ENCODE results near the gene SEC63.
"Not testable (repeated sequence)": the region's sequence is repeated elsewhere in the genome, so short reads cannot be mapped to it uniquely, and the experiment has no call there.

The SEC63 gene

GRCh38 chr6:107926697-107927544 lies 31.1 kb downstream of the SEC63 start:
- not testable (repeated sequence) for H3K27me3 ChIP-seq (ENCODE audit: insufficient read depth, low read length); H3K9ac ChIP-seq (ENCODE audit: low read depth, low read length); H3K4me1 ChIP-seq (ENCODE audit: insufficient read depth, low read length); H3K4me3 ChIP-seq (ENCODE audit: low read length); H3K27ac ChIP-seq (ENCODE audit: low read depth, low read length)
- WGBS: 92% methylated on average over 10 of the region's 10 CpGs
- peaks cover 67% of the 10 kb centered on the region for H3K36me3 ChIP-seq (ENCODE audit: insufficient read depth, low read length)
- peaks cover 47% of the 10 kb centered on the region for H3K9me3 ChIP-seq (ENCODE audit: insufficient read depth, low read depth, low read length)

GRCh38 chr6:107917451-107918375 lies 40.3 kb downstream of the SEC63 start:
- H3K4me1 ChIP-seq (ENCODE audit: insufficient read depth, low read length): no peaks in the 10 kb centered on the region
- H3K27ac ChIP-seq (ENCODE audit: low read depth, low read length): no peak overlapping the region
- H3K4me3 ChIP-seq (ENCODE audit: low read length): no peak overlapping the region
- H3K9me3 ChIP-seq (ENCODE audit: insufficient read depth, low read depth, low read length): peaks cover 93% of the 10 kb centered on the region
- H3K36me3 ChIP-seq (ENCODE audit: insufficient read depth, low read length): peaks cover 100% of the 10 kb centered on the region
- H3K9ac ChIP-seq (ENCODE audit: low read depth, low read length): no peak overlapping the region
- H3K27me3 ChIP-seq (ENCODE audit: insufficient read depth, low read length): no peaks in the 10 kb centered on the region
- WGBS: 96% methylated on average over 9 of the region's 9 CpGs

GRCh38 chr6:107916961-107917360 lies 41.0 kb downstream of the SEC63 start:
- not testable (repeated sequence) for H3K27ac ChIP-seq (ENCODE audit: low read depth, low read length); H3K4me1 ChIP-seq (ENCODE audit: insufficient read depth, low read length); H3K27me3 ChIP-seq (ENCODE audit: insufficient read depth, low read length); H3K9ac ChIP-seq (ENCODE audit: low read depth, low read length)
- Histone ChIP-seq H3K36me3 (ENCODE audit: insufficient read depth, low read length) (peaks cover 100% of the 10 kb centered on the region), H3K9me3 (ENCODE audit: insufficient read depth, low read depth, low read length) (peaks cover 90% of the 10 kb centered on the region), H3K4me3 (ENCODE audit: low read length) (peak overlapping the region; percentile 26; the same call in 1 of the 2 replicates)
- 92% methylated on average over 5 of the region's 6 CpGs for WGBS

GRCh38 chr6:107911692-107912091 lies 46.3 kb downstream of the SEC63 start:
- H3K9ac ChIP-seq (ENCODE audit: low read depth, low read length): no peak overlapping the region
- no peaks in the 10 kb centered on the region for H3K27me3 ChIP-seq (ENCODE audit: insufficient read depth, low read length)
- no peaks in the 10 kb centered on the region for H3K4me1 ChIP-seq (ENCODE audit: insufficient read depth, low read length)
- H3K9me3 ChIP-seq (ENCODE audit: insufficient read depth, low read depth, low read length): peaks cover 40% of the 10 kb centered on the region
- no peak overlapping the region for H3K4me3 ChIP-seq (ENCODE audit: low read length)
- peaks cover 100% of the 10 kb centered on the region for H3K36me3 ChIP-seq (ENCODE audit: insufficient read depth, low read length)
- no peak overlapping the region for H3K27ac ChIP-seq (ENCODE audit: low read depth, low read length)
- WGBS: 93% methylated on average over 1 of the region's 1 CpG

GRCh38 chr6:107894809-107895396 lies 63.1 kb downstream of the SEC63 start:
- Histone ChIP-seq H3K4me1 (ENCODE audit: insufficient read depth, low read length) (no peaks in the 10 kb centered on the region), H3K36me3 (ENCODE audit: insufficient read depth, low read length) (peaks cover 84% of the 10 kb centered on the region), H3K9me3 (ENCODE audit: insufficient read depth, low read depth, low read length) (peaks cover 6% of the 10 kb centered on the region; the same call in 1 of the 2 replicates), H3K27ac (ENCODE audit: low read depth, low read length) (no peak overlapping the region), H3K27me3 (ENCODE audit: insufficient read depth, low read length) (no peaks in the 10 kb centered on the region), H3K4me3 (ENCODE audit: low read length) (no peak overlapping the region), H3K9ac (ENCODE audit: low read depth, low read length) (no peak overlapping the region)

- H3K27ac ChIP-seq (ENCODE audit: low read depth, low read length); H3K4me3 ChIP-seq (ENCODE audit: low read length); H3K9ac ChIP-seq (ENCODE audit: low read depth, low read length); H3K4me1 ChIP-seq (ENCODE audit: insufficient read depth, low read length); H3K9me3 ChIP-seq (ENCODE audit: insufficient read depth, low read depth, low read length); H3K27me3 ChIP-seq (ENCODE audit: insufficient read depth, low read length): not testable (repeated sequence)
- H3K36me3 ChIP-seq (ENCODE audit: insufficient read depth, low read length): peaks cover 47% of the 10 kb centered on the region
- WGBS: 100% methylated on average over 4 of the region's 4 CpGs
These were observed 67.6 kb downstream of the SEC63 start for GRCh38 chr6:107890431-107890830.

GRCh38 chr6:107885950-107886349 lies 72.1 kb downstream of the SEC63 start:
- not testable (repeated sequence) for H3K9me3 ChIP-seq (ENCODE audit: insufficient read depth, low read depth, low read length); H3K27ac ChIP-seq (ENCODE audit: low read depth, low read length); H3K4me1 ChIP-seq (ENCODE audit: insufficient read depth, low read length); H3K9ac ChIP-seq (ENCODE audit: low read depth, low read length); H3K4me3 ChIP-seq (ENCODE audit: low read length); H3K27me3 ChIP-seq (ENCODE audit: insufficient read depth, low read length)
- peaks cover 35% of the 10 kb centered on the region for H3K36me3 ChIP-seq (ENCODE audit: insufficient read depth, low read length)
- WGBS: 97% methylated on average over 4 of the region's 5 CpGs

- Histone ChIP-seq H3K9ac (ENCODE audit: low read depth, low read length) (no peak overlapping the region), H3K36me3 (ENCODE audit: insufficient read depth, low read length) (peaks cover 84% of the 10 kb centered on the region), H3K27me3 (ENCODE audit: insufficient read depth, low read length) (no peaks in the 10 kb centered on the region), H3K9me3 (ENCODE audit: insufficient read depth, low read depth, low read length) (no peaks in the 10 kb centered on the region), H3K4me1 (ENCODE audit: insufficient read depth, low read length) (no peaks in the 10 kb centered on the region), H3K27ac (ENCODE audit: low read depth, low read length) (no peak overlapping the region), H3K4me3 (ENCODE audit: low read length) (no peak overlapping the region)
- WGBS: 94% methylated on average over 3 of the region's 3 CpGs
These were observed 78.1 kb downstream of the SEC63 start for GRCh38 chr6:107879941-107880340.

GRCh38 chr6:107877968-107878367 lies 80.0 kb downstream of the SEC63 start:
- H3K9me3 ChIP-seq (ENCODE audit: insufficient read depth, low read depth, low read length): no peaks in the 10 kb centered on the region
- H3K27me3 ChIP-seq (ENCODE audit: insufficient read depth, low read length): no peaks in the 10 kb centered on the region
- peaks cover 82% of the 10 kb centered on the region for H3K36me3 ChIP-seq (ENCODE audit: insufficient read depth, low read length)
- no peak overlapping the region for H3K4me3 ChIP-seq (ENCODE audit: low read length)
- 100% methylated on average over 1 of the region's 1 CpG for WGBS
- H3K4me1 ChIP-seq (ENCODE audit: insufficient read depth, low read length): no peaks in the 10 kb centered on the region
- no peak overlapping the region for H3K9ac ChIP-seq (ENCODE audit: low read depth, low read length)
- no peak overlapping the region for H3K27ac ChIP-seq (ENCODE audit: low read depth, low read length)

GRCh38 chr6:107871976-107872375 lies 86.0 kb downstream of the SEC63 start:
- Histone ChIP-seq H3K36me3 (ENCODE audit: insufficient read depth, low read length) (peaks cover 61% of the 10 kb centered on the region), H3K9ac (ENCODE audit: low read depth, low read length) (no peak overlapping the region), H3K27ac (ENCODE audit: low read depth, low read length) (no peak overlapping the region), H3K4me1 (ENCODE audit: insufficient read depth, low read length) (peaks cover 12% of the 10 kb centered on the region; the same call in 1 of the 2 replicates), H3K9me3 (ENCODE audit: insufficient read depth, low read depth, low read length) (no peaks in the 10 kb centered on the region), H3K4me3 (ENCODE audit: low read length) (no peak overlapping the region), H3K27me3 (ENCODE audit: insufficient read depth, low read length) (no peaks in the 10 kb centered on the region)
- 100% methylated on average over 2 of the region's 2 CpGs for WGBS

GRCh38 chr6:107871512-107871911 lies 86.5 kb downstream of the SEC63 start:
- Histone ChIP-seq H3K4me1 (ENCODE audit: insufficient read depth, low read length) (peaks cover 12% of the 10 kb centered on the region; the same call in 1 of the 2 replicates), H3K36me3 (ENCODE audit: insufficient read depth, low read length) (peaks cover 57% of the 10 kb centered on the region)
- WGBS: no CpG with 5 or more reads among the region's 1 CpG
- not testable (repeated sequence) for H3K27me3 ChIP-seq (ENCODE audit: insufficient read depth, low read length); H3K4me3 ChIP-seq (ENCODE audit: low read length); H3K9ac ChIP-seq (ENCODE audit: low read depth, low read length); H3K27ac ChIP-seq (ENCODE audit: low read depth, low read length); H3K9me3 ChIP-seq (ENCODE audit: insufficient read depth, low read depth, low read length)
